HG03520 (cell line): Measurements from ENCODE around the gene SLC24A1.

Experiments
- ATAC-seq: cut with Tn5 transposase; IDR thresholded peaks from one replicate; pipeline ENCODE4 v1.9.1; 2021; ENCODE audit warnings: mild to moderate bottlenecking, moderate library complexity; ENCODE audit not compliant: unreplicated experiment

Gene SLC24A1

DNA sequence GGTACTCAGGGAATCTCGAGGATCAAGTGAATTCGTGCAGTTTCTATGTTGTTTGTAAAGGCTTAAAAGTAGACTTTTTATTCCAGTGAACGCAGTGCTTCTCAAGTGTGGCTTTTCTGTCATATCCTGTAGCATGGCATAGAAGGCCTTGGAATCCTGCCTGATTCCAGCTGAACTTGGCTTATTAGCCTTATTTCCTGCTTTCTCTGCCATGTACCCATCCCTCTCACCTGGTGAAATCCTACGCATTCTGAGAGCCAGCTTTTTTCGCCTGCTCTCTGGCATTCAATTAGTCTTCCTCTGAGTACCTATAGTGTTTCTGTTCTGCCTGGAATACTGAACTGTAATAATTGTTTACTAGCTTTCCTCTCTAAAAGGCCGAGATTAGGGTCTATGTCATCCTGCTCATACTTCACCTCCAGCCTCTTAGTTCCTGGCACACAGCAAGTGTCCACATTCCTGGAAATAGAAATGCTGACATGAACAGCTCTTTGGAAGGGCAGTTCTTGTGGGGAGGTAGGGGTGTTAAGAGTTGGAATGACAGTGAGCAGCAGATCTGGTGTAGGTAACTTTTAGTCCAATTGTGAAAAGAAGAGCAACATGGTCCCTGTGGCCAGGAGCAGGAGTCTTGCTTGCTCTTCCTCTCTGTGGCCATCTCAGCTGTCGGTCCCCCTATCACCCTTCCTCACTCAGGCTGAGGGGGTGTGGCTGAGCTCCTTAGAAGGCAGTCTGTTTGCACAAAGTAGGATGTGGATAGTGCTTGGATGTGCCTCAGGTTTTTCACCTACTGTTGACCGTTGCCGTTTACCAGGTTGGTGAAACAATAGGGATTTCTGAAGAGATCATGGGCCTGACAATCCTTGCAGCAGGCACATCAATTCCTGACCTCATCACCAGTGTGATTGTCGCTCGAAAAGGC is 30.4 kb downstream of the SLC24A1 start:
- no peak for ATAC-seq

DNA sequence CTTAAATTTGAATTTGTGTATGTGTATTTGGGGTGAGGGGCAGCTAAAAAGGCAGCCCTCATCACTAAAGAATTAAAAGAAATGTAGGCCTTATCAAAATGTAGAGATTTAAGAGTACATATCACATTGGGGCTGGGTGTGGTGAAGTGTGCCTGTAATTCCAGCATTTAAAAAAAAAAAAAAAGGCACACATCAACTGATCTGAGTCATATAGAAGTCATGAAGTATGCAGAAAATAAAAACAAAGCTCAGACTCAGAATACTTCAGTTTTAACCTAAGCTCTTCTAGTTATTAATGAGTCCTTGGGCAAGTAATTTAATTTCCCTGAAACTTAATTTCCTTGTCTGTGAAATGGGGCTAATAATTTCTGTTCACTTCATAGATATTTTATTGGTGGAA is 31.6 kb downstream of the SLC24A1 start:
- ATAC-seq: no peak

DNA sequence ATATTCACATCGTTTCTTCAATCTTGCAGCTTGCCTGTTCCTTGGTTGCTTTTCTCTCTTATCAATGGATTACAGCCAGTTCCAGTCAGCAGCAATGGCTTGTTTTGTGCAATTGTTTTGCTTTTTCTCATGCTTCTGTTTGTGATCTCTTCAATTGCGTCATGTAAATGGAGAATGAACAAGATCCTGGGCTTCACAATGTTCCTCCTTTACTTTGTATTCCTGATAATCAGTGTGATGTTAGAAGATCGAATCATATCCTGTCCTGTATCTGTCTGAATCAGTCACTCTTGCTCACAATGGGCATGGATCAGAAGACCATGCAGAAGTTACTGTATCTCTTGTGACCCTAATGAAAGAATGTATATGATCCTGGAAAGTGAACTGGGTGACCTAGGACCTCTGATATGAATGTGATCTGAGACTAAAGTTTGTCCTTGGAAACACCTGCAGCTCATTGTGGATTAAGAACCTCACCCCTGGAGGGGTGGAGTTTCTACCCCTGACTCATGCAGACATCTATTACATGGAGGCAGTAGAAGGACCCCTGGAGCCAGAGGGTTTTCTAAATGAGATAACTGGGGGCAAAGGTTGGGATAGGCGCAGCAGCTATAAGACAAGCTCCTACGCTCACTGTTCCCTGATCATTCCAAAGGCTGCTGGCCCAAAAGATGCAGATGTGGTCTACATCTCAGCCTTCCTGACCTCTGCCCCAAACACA is 32.2 kb downstream of the SLC24A1 start:
- ATAC-seq: no peak

DNA sequence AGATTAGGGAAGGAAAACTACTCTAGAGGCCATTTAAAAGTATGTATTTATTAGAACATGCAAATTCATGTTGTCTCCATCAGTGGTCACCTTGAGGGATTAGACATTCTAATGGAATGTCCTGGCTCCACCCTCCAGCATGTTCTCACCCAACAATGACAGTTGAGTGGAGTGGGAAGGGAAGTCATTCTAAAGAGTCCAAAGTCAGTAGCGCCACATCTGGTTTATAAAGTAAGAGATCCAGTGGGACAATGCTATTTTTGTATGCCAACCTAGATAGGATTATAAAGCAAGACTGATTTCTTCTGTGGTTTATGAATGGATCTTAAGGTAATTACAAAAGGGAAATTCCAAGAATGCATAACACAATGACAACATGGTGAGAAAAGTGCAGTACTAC is 33.3 kb downstream of the SLC24A1 start:
- ATAC-seq: no peak

DNA sequence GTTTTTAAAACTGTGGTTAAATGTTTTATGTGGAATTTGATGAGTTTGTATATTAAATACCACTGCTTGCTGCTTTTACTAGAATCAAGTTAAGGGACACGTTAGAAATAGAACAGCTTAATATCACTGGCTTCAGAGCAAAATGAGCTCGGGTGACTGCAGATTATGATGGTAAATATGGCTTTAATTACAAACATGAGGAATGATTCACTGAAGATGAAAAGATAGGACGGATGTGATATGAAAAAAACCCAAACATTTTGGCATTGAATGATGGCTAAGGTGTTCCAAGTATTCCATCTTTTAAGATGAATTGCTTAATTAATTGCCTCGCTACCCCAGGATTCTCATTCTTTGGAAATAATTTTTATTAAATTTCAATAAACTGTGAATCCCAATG is 33.7 kb downstream of the SLC24A1 start:
- ATAC-seq: no peak

DNA sequence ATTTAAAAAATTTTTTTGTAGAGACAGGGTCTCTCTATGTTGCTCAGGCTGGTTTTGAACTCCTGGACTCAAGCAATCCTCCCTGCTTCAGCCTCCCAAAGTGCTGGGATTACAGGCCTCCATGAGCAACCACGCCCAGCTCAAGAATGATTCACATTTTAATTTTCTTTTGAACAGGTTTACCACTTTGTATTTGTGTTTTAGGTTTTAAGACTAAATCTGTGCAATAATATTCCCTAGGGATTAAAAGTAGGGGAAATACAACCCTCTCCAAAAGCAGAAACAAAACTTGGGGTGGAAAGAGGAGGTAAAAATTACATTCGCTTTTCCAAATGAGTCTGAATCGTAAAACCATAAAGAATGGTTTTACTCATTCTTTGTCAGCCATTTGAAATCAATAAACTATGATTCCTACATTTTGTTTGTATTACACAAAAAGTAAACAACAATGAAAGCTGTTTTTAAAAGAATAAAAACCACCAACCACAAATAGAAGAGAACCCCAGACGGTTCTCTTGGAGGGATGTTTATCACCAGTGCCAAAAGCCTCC is 37.8 kb downstream of the SLC24A1 start:
- ATAC-seq: no peak

DNA sequence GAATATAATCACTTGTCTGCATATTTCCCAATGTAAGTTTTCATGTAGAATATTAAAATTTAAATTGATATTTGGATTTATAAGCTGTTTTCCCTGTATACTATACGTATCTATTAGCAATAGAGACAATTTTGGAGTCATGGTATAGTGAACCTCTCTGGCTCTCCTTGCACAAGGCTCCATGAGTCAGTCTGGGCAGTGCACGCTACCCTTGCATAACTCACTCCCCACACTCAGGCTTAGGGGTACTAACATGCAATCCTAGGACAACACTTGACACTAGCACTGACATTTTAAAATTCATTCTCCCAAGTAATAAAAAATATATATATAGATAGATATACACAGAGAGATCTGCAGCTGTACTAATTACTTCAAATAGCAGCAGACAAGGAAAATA is 39.2 kb downstream of the SLC24A1 start:
- ATAC-seq: no peak

DNA sequence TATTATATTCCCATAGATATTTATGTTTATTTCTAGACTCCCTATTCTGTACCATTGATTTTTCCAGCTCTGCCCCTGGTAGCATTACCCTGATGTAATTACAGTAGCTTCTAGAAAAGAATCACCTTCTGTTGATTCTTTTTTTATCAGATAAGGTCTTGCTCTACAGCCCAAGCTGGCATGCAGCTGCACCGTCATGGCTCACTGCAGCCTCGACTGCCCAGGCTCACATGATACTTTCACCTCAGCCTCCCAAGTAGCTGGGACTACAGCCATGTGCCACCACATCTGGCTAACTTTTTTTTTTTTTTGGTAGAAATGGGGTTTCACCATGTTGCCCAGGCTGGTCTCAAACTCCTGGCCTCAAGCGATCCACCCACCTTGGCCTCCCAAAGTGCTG is 41.8 kb downstream of the SLC24A1 start:
- no peak for ATAC-seq

DNA sequence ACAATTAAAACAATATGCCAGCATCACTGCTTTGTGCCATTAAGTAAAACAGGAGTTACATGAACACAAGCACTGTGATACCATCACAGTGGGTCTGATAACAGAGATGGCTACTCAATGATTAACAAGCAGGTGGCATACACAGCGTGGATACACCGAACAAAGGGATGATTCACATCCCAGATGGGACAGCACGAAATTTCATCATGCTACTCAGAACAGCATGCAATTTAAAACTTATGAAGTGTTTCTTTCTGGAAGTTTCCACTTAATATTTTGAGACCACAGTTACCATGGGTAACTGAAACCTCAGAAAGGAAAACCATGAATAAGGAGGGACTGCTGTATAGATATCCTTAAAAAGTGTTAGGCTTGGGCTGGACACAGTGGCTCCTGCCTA is 44.5 kb downstream of the SLC24A1 start:
- no peak for ATAC-seq

DNA sequence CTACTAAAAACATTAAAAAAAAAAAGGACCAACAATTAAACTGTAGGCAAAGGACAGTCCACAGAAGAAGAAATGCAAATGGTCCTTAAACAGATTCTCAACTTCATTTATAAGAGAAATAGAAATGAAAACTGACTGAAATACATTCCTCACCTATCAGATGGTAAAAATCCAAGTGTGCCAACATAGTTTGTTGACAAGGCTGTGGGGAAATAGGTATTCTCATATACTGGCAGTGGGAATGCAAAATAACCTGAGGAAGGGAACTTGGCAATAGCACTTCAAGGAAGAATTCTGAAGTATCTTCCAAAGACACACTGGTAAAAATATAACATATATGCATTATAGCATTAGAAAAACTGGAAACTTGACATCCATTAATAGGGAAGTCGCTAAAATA is 53.8 kb downstream of the SLC24A1 start:
- ATAC-seq: no peak

DNA sequence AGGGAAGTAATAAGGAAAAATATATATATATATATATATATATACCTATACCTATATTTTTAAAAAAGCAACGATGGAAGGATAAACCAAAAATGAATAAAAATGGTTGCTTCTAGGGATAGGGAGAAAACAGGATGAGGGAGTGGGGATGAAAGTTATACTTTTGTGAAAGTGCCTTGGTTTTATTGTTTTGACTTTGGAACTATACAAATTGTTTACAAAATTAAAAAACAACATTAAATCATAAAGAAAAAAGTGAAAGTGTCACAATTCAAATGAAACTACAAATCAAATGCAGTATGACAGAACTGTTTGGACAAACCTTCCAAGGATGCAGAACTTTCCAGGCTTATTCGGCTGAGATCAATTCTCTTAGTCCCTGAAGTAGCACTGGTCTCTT is 54.4 kb downstream of the SLC24A1 start:
- no peak for ATAC-seq

DNA sequence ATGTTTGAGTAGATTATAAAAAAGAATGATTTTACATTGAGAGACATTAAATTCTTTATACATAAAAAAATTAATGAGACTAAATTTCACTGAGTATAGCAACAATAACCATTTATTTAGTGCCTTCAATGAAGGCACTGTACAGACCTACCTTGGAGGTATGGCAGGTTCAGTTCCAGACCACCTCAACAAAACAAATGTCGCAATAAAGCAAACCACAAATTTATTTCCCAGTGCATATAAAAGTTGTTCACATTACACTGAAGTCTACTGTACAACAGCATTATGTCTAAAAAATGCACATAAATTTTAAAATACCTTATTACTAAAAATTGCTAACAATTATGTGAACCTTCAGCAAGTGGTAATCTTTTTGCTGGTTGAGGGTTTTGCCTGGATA is 58.8 kb downstream of the SLC24A1 start:
- ATAC-seq: no peak

DNA sequence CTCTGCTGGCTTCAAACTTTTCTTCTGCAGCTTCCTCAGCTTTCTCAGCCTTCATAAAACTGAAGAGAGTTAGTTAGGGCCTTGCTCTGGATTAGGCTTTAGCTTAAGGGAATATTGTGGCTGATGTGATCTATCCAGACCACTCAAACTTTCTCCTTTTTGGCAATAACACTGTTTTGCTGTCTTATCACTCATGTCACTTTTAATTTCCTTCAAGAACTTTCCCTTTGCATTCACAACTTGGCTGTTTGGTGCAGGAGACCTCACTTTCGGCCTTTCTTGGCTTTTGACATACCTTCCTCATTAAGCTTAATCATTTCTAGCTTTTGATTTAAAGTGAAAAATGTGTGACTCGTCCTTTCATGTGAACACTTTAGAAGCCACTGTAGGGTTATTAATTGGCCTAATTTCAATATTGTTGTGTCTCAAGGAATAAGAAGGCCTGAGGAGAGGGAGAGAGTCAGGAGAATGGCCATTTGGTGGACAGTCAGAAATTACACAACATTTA is 60.7 kb downstream of the SLC24A1 start:
- ATAC-seq: no peak

DNA sequence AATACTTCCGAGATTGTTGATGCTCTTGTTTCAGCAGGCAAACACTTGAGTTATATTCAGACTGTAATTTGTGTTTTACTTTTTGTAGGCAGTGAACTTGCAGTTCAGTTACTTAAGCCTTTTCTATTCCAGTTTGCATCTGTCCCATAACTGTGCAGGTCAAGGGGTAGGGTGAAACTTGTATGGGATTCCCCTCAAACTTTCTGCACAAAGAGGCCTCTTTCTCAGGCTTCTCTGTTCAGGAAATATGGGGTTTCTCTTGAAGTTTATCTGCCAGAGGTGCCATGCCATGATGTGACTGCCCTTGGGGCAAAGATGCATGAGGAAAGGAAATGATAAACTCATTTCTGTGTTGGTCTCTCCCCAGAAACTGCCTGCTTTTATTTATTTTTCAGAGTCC is 66.7 kb downstream of the SLC24A1 start:
- no peak for ATAC-seq

DNA sequence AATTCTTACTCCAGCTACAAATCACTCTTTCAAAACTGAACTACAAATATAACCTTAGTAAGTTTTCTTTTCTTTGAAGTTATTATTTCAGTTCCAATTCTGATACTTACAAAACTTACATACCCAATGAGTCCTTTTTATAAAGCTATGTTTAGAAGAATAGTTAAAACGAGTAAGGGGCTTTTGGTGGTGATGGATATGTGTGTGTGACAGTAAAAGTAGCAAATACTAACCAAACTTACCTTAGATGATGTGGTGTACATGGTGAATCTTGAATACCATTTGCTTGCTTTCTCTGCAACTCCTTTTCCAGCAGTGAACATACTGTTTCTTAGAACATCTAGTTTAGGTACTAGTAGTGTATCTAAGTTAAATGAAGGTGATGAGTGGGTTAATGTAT is 68.4 kb downstream of the SLC24A1 start:
- ATAC-seq: no peak

DNA sequence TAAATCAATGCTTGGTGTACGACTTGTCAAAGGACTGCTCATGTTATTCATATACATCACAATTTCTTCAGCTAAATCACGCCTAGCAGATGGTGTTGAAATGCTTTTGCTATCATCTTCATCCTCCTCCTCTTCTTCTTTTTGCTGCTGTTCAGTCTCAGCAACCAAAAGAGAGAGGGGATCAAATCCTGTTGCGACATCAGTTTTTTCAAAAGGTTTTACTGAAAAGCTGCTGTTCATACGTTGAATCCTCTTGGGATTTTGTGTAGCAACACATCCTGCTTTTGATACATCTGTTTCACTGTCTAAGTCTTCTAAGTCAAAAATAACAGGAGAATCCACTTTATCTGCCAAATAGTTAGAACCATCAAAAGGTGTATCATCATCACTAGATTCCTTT is 69.0 kb downstream of the SLC24A1 start:
- no peak for ATAC-seq

DNA sequence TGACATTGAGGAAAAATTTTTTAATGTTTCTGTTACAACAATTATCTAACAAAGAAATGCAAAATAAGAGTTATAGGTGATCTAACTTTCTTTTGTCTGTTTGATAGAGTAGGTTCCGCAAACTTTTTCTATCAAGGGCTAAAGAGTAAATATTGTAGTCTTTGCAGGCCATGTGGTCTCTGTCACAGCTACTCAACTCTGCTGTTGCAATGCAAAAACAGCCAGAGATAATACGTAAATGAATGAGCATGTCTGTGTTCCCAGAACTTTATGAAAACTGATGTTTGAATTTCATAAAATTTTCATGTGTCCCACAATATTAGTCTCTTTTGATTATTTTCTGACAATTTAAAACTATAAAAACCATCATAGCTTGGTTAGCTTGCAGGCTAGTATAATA is 73.3 kb downstream of the SLC24A1 start:
- no peak for ATAC-seq
